ENCODE data around the gene ACIN1. TPM values are rescaled to one million over a fixed set of nuclear protein-coding genes. Genes with fewer than 3 reads are reported as not detected.
A peak's percentile ranks its signal among the peaks of the same experiment; 100 is the strongest.

The ACIN1 gene
- total and polyA plus RNA-seq, 2 of the 13 experiments (the other 11 are each of a cell fraction or from before 2014, with no cell fraction given), result 165 to 183 TPM

DNA sequence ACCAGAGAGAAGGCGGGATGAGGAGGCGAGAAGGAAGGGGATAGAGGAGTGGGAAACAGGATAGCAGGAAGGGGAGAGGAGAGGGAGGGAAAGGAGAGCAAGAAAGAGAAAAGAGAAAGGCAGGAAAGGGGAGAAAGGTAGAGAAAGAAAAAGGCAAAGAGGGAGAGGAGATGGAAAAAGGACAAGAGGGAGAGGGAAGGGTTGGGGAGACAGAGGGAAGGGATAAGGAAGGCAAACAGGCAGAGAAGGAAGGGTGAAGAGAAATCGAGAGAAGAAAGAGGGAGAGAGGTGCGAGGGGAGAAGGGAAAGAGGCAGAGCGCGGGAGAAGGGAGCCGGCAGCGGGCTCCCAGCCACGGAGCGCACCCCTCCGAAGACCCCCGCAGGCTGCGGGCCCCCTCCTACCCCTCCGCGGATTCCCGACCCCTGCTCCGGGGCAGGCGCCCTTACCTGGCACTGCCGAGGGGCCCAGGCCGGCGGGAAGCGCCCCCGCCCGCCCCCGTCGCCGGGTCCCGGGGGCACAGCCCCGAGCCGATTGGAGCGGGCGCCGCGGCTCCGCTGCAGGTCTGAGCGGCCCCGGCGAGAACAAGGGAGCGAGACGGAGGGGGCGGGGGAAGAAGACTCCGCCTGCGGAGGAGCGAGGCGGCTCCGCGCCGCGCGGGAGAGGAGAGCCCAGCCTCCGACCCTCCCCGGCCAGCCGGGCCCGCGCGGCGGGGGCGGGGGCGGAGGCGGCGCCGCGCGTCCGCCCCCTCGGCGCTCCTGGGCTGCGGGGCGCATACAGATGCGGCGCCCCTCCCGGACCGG lies 37.8 kb downstream of the ACIN1 start, which contains the start of gene CDH24 (continued):
- TF ChIP-seq RFXAP (CRISPR knock-in tag; IDR thresholded peaks at IDR 0.05; ENCODE audit: borderline replicate concordance) (no peak; the same call in 1 of the 2 replicates), TMF1 (CRISPR knock-in tag; IDR thresholded peaks at IDR 0.05; ENCODE audit: low read depth) (no peak), CHD2 (IDR thresholded peaks at IDR 0.05; ENCODE audit: low read depth, low read length) (no peak), U2AF1 (optimal IDR thresholded peaks at IDR 0.05; ENCODE audit: low read depth, low read length) (peak; percentile 4), GZF1 (CRISPR knock-in tag; IDR thresholded peaks at IDR 0.05) (no peak), ZNF513 (CRISPR knock-in tag; conservative IDR thresholded peaks at IDR 0.05) (0 out of 2 replicates have a peak, but pooled peaks have one; percentile 67), TCF7L2 (IDR thresholded peaks at IDR 0.05; ENCODE audit: low read depth, low read length) (no peak), HHEX (CRISPR knock-in tag; IDR thresholded peaks at IDR 0.05) (no peak), NAIF1 (CRISPR knock-in tag; IDR thresholded peaks at IDR 0.05; ENCODE audit: borderline replicate concordance) (no peak), HNRNPUL1 (IDR thresholded peaks at IDR 0.05; ENCODE audit: low read depth, low read length) (no peak), KLF6 (CRISPR knock-in tag; IDR thresholded peaks at IDR 0.05) (no peak), ZXDC (CRISPR knock-in tag; IDR thresholded peaks at IDR 0.05) (peak; percentile 5; the same call in 1 of the 2 replicates), SALL1 (CRISPR knock-in tag; IDR thresholded peaks at IDR 0.05) (no peak), ZNF704 (CRISPR knock-in tag; IDR thresholded peaks at IDR 0.05; ENCODE audit: borderline replicate concordance) (no peak), FOSL2 (CRISPR knock-in tag; IDR thresholded peaks at IDR 0.05) (no peak), ZNF619 (CRISPR knock-in tag; IDR thresholded peaks at IDR 0.05) (no peak), KDM1A (CRISPR knock-in tag; IDR thresholded peaks at IDR 0.05) (no peak), ZNF644 (CRISPR knock-in tag; IDR thresholded peaks at IDR 0.05; ENCODE audit: low read depth) (no peak)
- TF ChIP-seq, protein P1, sequence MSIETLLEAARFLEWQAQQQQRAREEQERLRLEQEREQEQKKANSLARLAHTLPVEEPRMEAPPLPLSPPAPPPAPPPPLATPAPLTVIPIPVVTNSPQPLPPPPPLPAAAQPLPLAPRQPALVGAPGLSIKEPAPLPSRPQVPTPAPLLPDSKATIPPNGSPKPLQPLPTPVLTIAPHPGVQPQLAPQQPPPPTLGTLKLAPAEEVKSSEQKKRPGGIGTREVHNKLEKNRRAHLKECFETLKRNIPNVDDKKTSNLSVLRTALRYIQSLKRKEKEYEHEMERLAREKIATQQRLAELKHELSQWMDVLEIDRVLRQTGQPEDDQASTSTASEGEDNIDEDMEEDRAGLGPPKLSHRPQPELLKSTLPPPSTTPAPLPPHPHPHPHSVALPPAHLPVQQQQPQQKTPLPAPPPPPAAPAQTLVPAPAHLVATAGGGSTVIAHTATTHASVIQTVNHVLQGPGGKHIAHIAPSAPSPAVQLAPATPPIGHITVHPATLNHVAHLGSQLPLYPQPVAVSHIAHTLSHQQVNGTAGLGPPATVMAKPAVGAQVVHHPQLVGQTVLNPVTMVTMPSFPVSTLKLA (IDR thresholded peaks at IDR 0.05), result 0 out of 2 replicates have a peak, but pooled peaks have one; percentile 26
- TF ChIP-seq, protein P2, sequence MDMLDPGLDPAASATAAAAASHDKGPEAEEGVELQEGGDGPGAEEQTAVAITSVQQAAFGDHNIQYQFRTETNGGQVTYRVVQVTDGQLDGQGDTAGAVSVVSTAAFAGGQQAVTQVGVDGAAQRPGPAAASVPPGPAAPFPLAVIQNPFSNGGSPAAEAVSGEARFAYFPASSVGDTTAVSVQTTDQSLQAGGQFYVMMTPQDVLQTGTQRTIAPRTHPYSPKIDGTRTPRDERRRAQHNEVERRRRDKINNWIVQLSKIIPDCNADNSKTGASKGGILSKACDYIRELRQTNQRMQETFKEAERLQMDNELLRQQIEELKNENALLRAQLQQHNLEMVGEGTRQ (IDR thresholded peaks at IDR 0.05; ENCODE audit: low read depth, low read length), result no peak
- TF ChIP-seq, protein P2 (CRISPR knock-in tag; IDR thresholded peaks at IDR 0.05; ENCODE audit: borderline replicate concordance), result no peak; the same call in 1 of the 2 replicates

All from HepG2 (cell line).